ENCODE results near the gene GAD1. TPM values are rescaled to one million over a fixed set of nuclear protein-coding genes. Genes with fewer than 3 reads are reported as not detected.
A peak's percentile ranks its signal among the peaks of the same experiment; 100 is the strongest.

The GAD1 gene
- total and polyA plus RNA-seq, 12 donors, result 1.5 to 18.3 (median 6.6) TPM

GRCh38 chr2:170873035-170873692 lies 56.5 kb downstream of the GAD1 start:
- Histone ChIP-seq H3K4me1 (replicated peaks in 1 of 2) (peaks cover 0 to 8% of the 10 kb centered on the region in 2 donors), H3K36me3 (replicated peaks in 1 of 2) (no peaks in the 10 kb centered on the region), H3K27me3 (no peaks in the 10 kb centered on the region), H3K9me3 (replicated peaks in 1 of 3) (no peaks in the 10 kb centered on the region), H3K4me3 (peak overlapping the region in 2 of 4 donors; percentile 31 to 43), H3K27ac (peak overlapping the region in 1 of 5 donors; percentile 10)
- intact Hi-C loops (cut with DNase I), result loop anchor here in 1 of 2 donors (10.0 kb wide), 1 partner anchor 58 kb away; the partner anchor contains the start of gene GAD1
- no peak for TF ChIP-seq POLR2A (IDR thresholded peaks at IDR 0.05)
- peak; percentile 76 to 91 (median 85) for TF ChIP-seq CTCF (IDR thresholded peaks at IDR 0.05)
- DNase-seq, result peak; percentile 77 to 89 (median 80)
- WGBS, 4 donors, result 14 to 22% (median 19%) methylated on average over 12 to 13 of the region's 13 CpGs

GRCh38 chr2:170878066-170878465 lies 61.4 kb downstream of the GAD1 start:
- Histone ChIP-seq H3K4me1 (replicated peaks in 1 of 2) (peaks cover 0 to 4% of the 10 kb centered on the region in 2 donors), H3K27ac (no peak overlapping the region), H3K36me3 (replicated peaks in 1 of 2) (no peaks in the 10 kb centered on the region), H3K4me3 (no peak overlapping the region), H3K9me3 (replicated peaks in 1 of 3) (no peaks in the 10 kb centered on the region), H3K27me3 (no peaks in the 10 kb centered on the region)
- no peak for DNase-seq
- TF ChIP-seq POLR2A (IDR thresholded peaks at IDR 0.05) (no peak), CTCF (IDR thresholded peaks at IDR 0.05) (no peak)
- intact Hi-C loops (cut with DNase I), result loop anchor here in 1 of 2 donors (10.0 kb wide), 1 partner anchor 63 kb away; the partner anchor contains the start of gene GAD1

DNA sequence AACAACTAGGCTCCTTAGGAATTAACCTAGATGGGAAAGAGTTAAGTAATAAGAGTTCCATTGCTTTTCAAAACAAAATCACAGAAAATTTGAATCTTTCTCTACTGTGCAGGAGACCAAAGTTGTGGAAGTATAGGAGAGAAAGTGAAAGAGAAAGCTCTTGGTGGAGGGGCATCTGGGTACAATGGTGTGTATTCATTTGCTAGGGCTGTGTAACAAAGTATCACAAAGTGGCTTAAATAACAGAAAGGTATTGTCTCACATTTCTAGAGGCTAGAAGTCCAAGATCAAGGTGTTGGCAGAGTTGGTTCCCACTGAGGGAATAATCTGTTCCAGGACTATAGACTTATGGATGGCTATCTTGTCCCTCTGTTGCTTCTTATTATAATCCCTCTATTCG lies 61.8 kb downstream of the GAD1 start:
- no peak for TF ChIP-seq CTCF (IDR thresholded peaks at IDR 0.05)
- no peak for TF ChIP-seq POLR2A (IDR thresholded peaks at IDR 0.05)
- Histone ChIP-seq H3K27ac (no peak overlapping the region), H3K4me3 (no peak overlapping the region), H3K27me3 (no peaks in the 10 kb centered on the region), H3K9me3 (replicated peaks in 1 of 3) (no peaks in the 10 kb centered on the region), H3K4me1 (replicated peaks in 1 of 2) (peaks cover 0 to under 1% of the 10 kb centered on the region in 2 donors), H3K36me3 (replicated peaks in 1 of 2) (no peaks in the 10 kb centered on the region)
- intact Hi-C loops (cut with DNase I), result loop anchor here in 1 of 2 donors (10.0 kb wide), 1 partner anchor 64 kb away; the partner anchor contains the start of gene GAD1
- DNase-seq, result no peak
- 52 to 76% (median 70%) methylated on average over 1 of the region's 1 CpG for WGBS, 4 donors

- no peak overlapping the region for H3K27ac ChIP-seq
- no peaks in the 10 kb centered on the region for H3K9me3 ChIP-seq (replicated peaks in 1 of 3)
- 65 to 76% (median 71%) methylated on average over 3 of the region's 3 CpGs for WGBS, 4 donors
- intact Hi-C loops (cut with DNase I), result no loop called here
- no peak for TF ChIP-seq POLR2A (IDR thresholded peaks at IDR 0.05)
- no peak for TF ChIP-seq CTCF (IDR thresholded peaks at IDR 0.05)
- no peaks in the 10 kb centered on the region for H3K36me3 ChIP-seq (replicated peaks in 1 of 2)
- H3K4me3 ChIP-seq, result no peak overlapping the region
- no peak for DNase-seq
- H3K4me1 ChIP-seq (replicated peaks in 1 of 2), result no peaks in the 10 kb centered on the region
- no peaks in the 10 kb centered on the region for H3K27me3 ChIP-seq
Observed at GRCh38 chr2:170881840-170882239, 65.2 kb downstream of the GAD1 start.
